Measurements from ENCODE around the gene ZNF219.
A peak's percentile ranks its signal among the peaks of the same experiment; 100 is the strongest.

Gene ZNF219

DNA sequence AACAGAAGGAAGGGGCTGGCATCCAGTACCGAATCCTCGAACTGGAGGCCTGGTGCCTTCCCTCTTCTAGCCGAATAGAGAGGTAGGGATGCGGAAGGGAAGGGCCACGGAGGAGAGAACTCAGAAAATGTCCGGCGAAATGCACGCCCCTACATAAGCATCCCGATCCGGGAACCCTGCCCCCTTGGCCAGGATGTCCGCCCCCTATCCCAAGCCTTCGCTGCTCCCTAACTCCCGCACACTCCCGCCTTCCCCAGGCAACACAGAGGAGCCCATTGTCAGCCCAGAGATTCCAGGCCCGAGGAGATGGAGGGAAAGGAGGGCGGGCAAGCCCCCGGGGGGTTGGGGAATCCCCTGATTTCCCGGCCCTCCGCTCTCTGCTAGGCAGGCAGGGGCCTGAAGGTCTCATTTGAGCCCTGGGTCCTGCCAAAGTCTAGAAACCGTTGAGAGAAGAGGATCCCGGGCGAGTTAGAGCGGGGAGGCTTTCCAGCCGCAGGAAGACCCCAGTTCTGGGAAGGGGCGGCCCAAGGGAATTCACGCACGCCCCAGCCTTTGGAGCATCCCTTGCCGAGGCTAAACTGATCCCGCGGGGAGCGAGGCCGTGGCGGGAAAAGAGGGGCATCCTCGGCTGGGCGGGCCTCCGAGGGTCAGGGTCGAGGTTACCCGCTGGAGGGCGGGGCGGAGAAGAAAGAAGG, 28.9 kb downstream of the ZNF219 start:
- Histone ChIP-seq H3K36me3 (ENCODE audit: control insufficient read depth, insufficient read depth, low read length) (peaks cover 7% of the 10 kb centered on the region), H3K9me3 (ENCODE audit: control insufficient read depth, low read length) (no peaks in the 10 kb centered on the region), H3K9ac (ENCODE audit: low read length) (peak overlapping the region; percentile 51), H3K27me3 (ENCODE audit: control insufficient read depth, insufficient read depth, low read length) (peaks cover 17% of the 10 kb centered on the region), H3K4me3 (ENCODE audit: low read length) (peak overlapping the region; percentile 47), H3K4me1 (ENCODE audit: control insufficient read depth, insufficient read depth, low read length) (peaks cover 37% of the 10 kb centered on the region)

DNA sequence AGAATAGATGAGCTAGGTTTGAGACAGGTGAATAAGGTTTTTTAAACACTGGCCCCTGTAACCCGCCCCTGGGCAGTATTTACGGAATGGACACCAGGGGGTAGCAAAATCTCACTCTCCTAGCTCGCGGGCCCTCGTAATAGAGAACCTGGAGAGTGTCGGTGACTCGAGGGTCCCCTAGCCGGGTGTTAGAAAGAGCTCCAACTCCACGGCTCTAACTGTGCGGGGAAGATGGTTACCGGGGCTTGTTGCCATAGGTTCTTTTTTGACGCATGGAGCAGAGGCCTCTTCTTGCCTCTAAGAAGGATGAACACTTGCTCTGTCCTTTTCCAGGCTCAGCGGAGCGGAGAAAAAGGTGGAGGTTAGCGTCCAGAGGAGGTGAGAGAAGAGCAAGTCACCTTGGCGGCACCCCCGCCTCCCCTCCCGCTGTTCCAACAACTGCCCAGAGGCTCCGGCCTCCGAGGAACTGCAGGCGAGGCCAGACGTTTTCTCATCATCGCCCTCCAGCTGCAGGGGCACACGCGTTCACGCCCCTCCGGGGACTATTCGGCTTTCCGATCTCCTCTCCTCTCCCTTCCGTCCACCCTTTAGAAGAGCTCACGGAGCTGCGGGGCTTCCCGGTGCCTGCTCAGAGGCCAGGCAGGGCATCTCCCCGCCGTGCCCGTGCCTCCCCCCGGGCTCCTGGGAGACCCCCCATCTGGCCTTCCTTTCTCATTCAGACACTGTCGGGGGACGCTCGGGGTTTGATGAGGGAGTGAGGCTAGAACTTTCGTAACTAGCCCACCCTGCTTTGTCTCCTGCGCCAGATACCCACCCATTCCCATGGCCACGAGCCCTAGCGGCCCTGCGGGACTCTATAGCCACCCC, 29.7 kb downstream of the ZNF219 start:
- Histone ChIP-seq H3K4me1 (ENCODE audit: control insufficient read depth, insufficient read depth, low read length) (peaks cover 37% of the 10 kb centered on the region), H3K4me3 (ENCODE audit: low read length) (peak overlapping the region; percentile 47), H3K9ac (ENCODE audit: low read length) (peak overlapping the region; percentile 51), H3K27me3 (ENCODE audit: control insufficient read depth, insufficient read depth, low read length) (peaks cover 17% of the 10 kb centered on the region), H3K36me3 (ENCODE audit: control insufficient read depth, insufficient read depth, low read length) (no peaks in the 10 kb centered on the region), H3K9me3 (ENCODE audit: control insufficient read depth, low read length) (no peaks in the 10 kb centered on the region)

GRCh38 chr14:21066882-21067502, 31.5 kb downstream of the ZNF219 start:
- no peaks in the 10 kb centered on the region for H3K9me3 ChIP-seq (ENCODE audit: control insufficient read depth, low read length)
- peaks cover 17% of the 10 kb centered on the region for H3K27me3 ChIP-seq (ENCODE audit: control insufficient read depth, insufficient read depth, low read length)
- H3K9ac ChIP-seq (ENCODE audit: low read length) = no peak overlapping the region
- peaks cover 22% of the 10 kb centered on the region for H3K4me1 ChIP-seq (ENCODE audit: control insufficient read depth, insufficient read depth, low read length)
- no peak overlapping the region for H3K4me3 ChIP-seq (ENCODE audit: low read length)
- H3K36me3 ChIP-seq (ENCODE audit: control insufficient read depth, insufficient read depth, low read length) = no peaks in the 10 kb centered on the region

- H3K4me3 ChIP-seq (ENCODE audit: low read length) = no peak overlapping the region
- H3K36me3 ChIP-seq (ENCODE audit: control insufficient read depth, insufficient read depth, low read length) = no peaks in the 10 kb centered on the region
- peaks cover 12% of the 10 kb centered on the region for H3K4me1 ChIP-seq (ENCODE audit: control insufficient read depth, insufficient read depth, low read length)
- peaks cover 4% of the 10 kb centered on the region for H3K27me3 ChIP-seq (ENCODE audit: control insufficient read depth, insufficient read depth, low read length)
- H3K9me3 ChIP-seq (ENCODE audit: control insufficient read depth, low read length) = no peaks in the 10 kb centered on the region
- no peak overlapping the region for H3K9ac ChIP-seq (ENCODE audit: low read length)
Observed at GRCh38 chr14:21063479-21063878, 35.0 kb downstream of the ZNF219 start.

GRCh38 chr14:21061347-21061668, 37.1 kb downstream of the ZNF219 start:
- no peak overlapping the region for H3K4me3 ChIP-seq (ENCODE audit: low read length)
- peaks cover 16% of the 10 kb centered on the region for H3K4me1 ChIP-seq (ENCODE audit: control insufficient read depth, insufficient read depth, low read length)
- no peaks in the 10 kb centered on the region for H3K36me3 ChIP-seq (ENCODE audit: control insufficient read depth, insufficient read depth, low read length)
- H3K9me3 ChIP-seq (ENCODE audit: control insufficient read depth, low read length) = no peaks in the 10 kb centered on the region
- H3K27me3 ChIP-seq (ENCODE audit: control insufficient read depth, insufficient read depth, low read length) = no peaks in the 10 kb centered on the region
- H3K9ac ChIP-seq (ENCODE audit: low read length) = no peak overlapping the region

GRCh38 chr14:21060614-21061346, 37.7 kb downstream of the ZNF219 start:
- H3K9me3 ChIP-seq (ENCODE audit: control insufficient read depth, low read length) = no peaks in the 10 kb centered on the region
- no peak overlapping the region for H3K9ac ChIP-seq (ENCODE audit: low read length)
- no peaks in the 10 kb centered on the region for H3K27me3 ChIP-seq (ENCODE audit: control insufficient read depth, insufficient read depth, low read length)
- H3K36me3 ChIP-seq (ENCODE audit: control insufficient read depth, insufficient read depth, low read length) = no peaks in the 10 kb centered on the region
- peaks cover 18% of the 10 kb centered on the region for H3K4me1 ChIP-seq (ENCODE audit: control insufficient read depth, insufficient read depth, low read length)
- no peak overlapping the region for H3K4me3 ChIP-seq (ENCODE audit: low read length)

GRCh38 chr14:21059842-21060613, 38.4 kb downstream of the ZNF219 start:
- Histone ChIP-seq H3K4me3 (ENCODE audit: low read length) (no peak overlapping the region), H3K27me3 (ENCODE audit: control insufficient read depth, insufficient read depth, low read length) (no peaks in the 10 kb centered on the region), H3K9me3 (ENCODE audit: control insufficient read depth, low read length) (no peaks in the 10 kb centered on the region), H3K9ac (ENCODE audit: low read length) (no peak overlapping the region), H3K36me3 (ENCODE audit: control insufficient read depth, insufficient read depth, low read length) (no peaks in the 10 kb centered on the region), H3K4me1 (ENCODE audit: control insufficient read depth, insufficient read depth, low read length) (peaks cover 24% of the 10 kb centered on the region)

GRCh38 chr14:21058903-21059302, 39.6 kb downstream of the ZNF219 start:
- Histone ChIP-seq H3K4me1 (ENCODE audit: control insufficient read depth, insufficient read depth, low read length) (peaks cover 33% of the 10 kb centered on the region), H3K4me3 (ENCODE audit: low read length) (no peak overlapping the region), H3K36me3 (ENCODE audit: control insufficient read depth, insufficient read depth, low read length) (no peaks in the 10 kb centered on the region), H3K9ac (ENCODE audit: low read length) (no peak overlapping the region), H3K9me3 (ENCODE audit: control insufficient read depth, low read length) (no peaks in the 10 kb centered on the region), H3K27me3 (ENCODE audit: control insufficient read depth, insufficient read depth, low read length) (no peaks in the 10 kb centered on the region)

- no peaks in the 10 kb centered on the region for H3K27me3 ChIP-seq (ENCODE audit: control insufficient read depth, insufficient read depth, low read length)
- no peaks in the 10 kb centered on the region for H3K36me3 ChIP-seq (ENCODE audit: control insufficient read depth, insufficient read depth, low read length)
- no peaks in the 10 kb centered on the region for H3K9me3 ChIP-seq (ENCODE audit: control insufficient read depth, low read length)
- no peak within 1 kb of the TSS for H3K4me3 ChIP-seq (ENCODE audit: low read length)
- no peak within 1 kb of the TSS for H3K9ac ChIP-seq (ENCODE audit: low read length)
- H3K4me1 ChIP-seq (ENCODE audit: control insufficient read depth, insufficient read depth, low read length) = peaks cover 38% of the 10 kb centered on the region
Observed at GRCh38 chr14:21057803-21058675, 40.4 kb downstream of the ZNF219 start, which contains the start of gene RNASE8. TSS of gene RNASE8 (plus strand) at chr14:21057822. CDS start at chr14:21057893, 71 bp downstream.

GRCh38 chr14:21056520-21057163, 41.8 kb downstream of the ZNF219 start:
- Histone ChIP-seq H3K4me3 (ENCODE audit: low read length) (no peak overlapping the region), H3K27me3 (ENCODE audit: control insufficient read depth, insufficient read depth, low read length) (no peaks in the 10 kb centered on the region), H3K9ac (ENCODE audit: low read length) (no peak overlapping the region), H3K9me3 (ENCODE audit: control insufficient read depth, low read length) (no peaks in the 10 kb centered on the region), H3K36me3 (ENCODE audit: control insufficient read depth, insufficient read depth, low read length) (no peaks in the 10 kb centered on the region), H3K4me1 (ENCODE audit: control insufficient read depth, insufficient read depth, low read length) (peaks cover 38% of the 10 kb centered on the region)
